Activated CD4-positive, alpha-beta T cell treated with anti-CD3 and anti-CD28 coated beads, Interleukin-2, amount 50 U/mL, for 4 hours (primary cell): ENCODE data around the gene CLDN24.
"Not testable (repeated sequence)": the region's sequence is repeated elsewhere in the genome, so short reads cannot be mapped to it uniquely, and the experiment has no call there.

Source experiments
- DNase-seq, 2 experiments: peaks; one replicate each; pipeline ENCODE4 v3.0.0-alpha.2; 2020

Gene CLDN24

DNA sequence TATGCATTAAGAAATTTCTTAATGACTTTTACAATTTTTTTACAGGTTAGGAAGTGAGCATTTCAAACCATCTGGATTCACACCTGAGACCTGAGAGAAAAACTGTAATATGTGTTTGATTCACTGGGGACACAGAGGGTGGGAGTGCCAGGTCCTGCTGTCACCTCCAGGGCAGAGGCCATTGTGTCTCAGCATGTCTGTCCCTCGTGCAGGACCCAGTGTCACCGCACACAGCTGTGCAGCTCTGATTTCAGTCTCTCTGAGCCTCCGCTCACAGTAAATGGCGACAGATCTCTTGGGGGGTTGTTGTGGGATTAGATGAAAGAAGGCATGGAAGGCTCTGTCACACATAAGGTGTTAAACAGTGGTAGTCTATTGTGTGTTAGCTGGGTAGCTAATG lies 23.0 kb upstream of the CLDN24 start:
- DNase-seq = no peak

- DNase-seq = no peak
Measured at GRCh38 chr4:183344523-183345255, 22.5 kb upstream of the CLDN24 start.

GRCh38 chr4:183343730-183344129 lies 21.5 kb upstream of the CLDN24 start:
- DNase-seq = no peak

GRCh38 chr4:183342541-183343533 lies 20.6 kb upstream of the CLDN24 start:
- DNase-seq = no peak

GRCh38 chr4:183337833-183338232 lies 15.6 kb upstream of the CLDN24 start:
- DNase-seq = no peak

- DNase-seq = no peak
Measured at GRCh38 chr4:183337349-183337748, 15.1 kb upstream of the CLDN24 start.

- DNase-seq = no peak
Measured at GRCh38 chr4:183335369-183335940, 13.2 kb upstream of the CLDN24 start.

GRCh38 chr4:183333983-183334382 lies 11.8 kb upstream of the CLDN24 start:
- no peak for DNase-seq

DNA sequence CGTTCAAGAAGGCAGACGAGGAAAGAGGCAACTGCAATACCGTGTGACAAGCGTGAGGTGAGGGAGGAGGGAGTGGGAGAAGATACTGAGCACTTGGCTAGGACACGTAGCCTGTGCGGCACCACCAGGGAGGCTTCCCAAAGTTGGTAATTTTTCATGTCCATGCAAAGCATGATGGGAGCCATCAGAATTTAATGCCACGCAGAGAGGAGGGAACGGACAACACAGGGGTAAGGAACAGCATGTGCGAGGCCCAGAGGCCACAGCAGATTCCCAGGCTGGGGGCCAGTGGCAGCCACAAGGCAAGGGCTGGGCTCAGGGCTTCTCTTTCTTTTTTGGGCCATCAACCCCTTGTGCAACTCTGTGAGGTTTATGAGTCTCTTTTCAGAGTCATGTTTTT lies 11.0 kb upstream of the CLDN24 start:
- DNase-seq = no peak

DNA sequence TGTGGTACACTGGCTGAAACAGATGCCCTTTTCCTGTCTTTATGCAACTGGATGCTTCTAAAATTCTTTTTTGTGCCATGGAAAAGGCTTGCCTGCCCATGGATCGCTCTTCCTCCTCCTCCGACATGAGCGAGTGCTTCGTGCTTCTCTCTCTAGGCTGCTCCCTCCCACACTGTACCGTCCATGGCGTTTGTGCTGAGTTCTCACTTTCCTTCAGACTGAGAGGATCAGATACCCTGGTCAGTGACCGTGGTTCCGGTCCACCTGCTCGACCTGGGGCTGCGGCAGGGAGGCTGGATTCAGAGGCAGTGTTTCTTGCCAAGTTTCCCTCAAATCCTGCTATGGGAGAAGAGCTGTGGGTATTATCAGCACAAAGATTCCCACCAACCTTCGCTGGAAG lies 10.2 kb upstream of the CLDN24 start:
- no peak for DNase-seq

- no peak for DNase-seq
Measured at GRCh38 chr4:183330841-183331240, 8.6 kb upstream of the CLDN24 start.

GRCh38 chr4:183329954-183330742 lies 7.9 kb upstream of the CLDN24 start:
- DNase-seq = no peak

GRCh38 chr4:183329244-183329643 lies 7.0 kb upstream of the CLDN24 start:
- no peak for DNase-seq

- no peak for DNase-seq
Measured at GRCh38 chr4:183328832-183329231, 6.6 kb upstream of the CLDN24 start.

DNA sequence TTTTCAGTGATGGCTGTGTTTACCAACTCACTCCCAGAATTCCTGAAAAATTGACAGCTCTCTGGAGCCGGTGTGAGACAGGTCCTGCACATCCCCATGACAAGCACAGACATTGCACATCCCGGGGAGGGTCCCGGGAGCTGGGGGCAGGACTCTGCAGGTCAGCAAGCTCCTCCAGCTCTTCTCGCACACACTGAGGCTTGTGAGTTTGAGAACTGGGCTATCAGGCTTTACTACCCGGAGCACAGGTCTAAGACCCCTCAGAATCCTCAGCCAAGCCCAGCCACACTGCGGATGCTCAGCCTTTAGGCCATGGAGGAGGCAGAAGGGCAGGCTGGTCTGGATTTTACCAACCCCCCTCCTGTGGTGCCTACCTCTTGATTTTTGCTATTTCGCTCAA lies 5.6 kb upstream of the CLDN24 start:
- DNase-seq = no peak

GRCh38 chr4:183326853-183327252 lies 4.6 kb upstream of the CLDN24 start:
- no peak for DNase-seq

DNA sequence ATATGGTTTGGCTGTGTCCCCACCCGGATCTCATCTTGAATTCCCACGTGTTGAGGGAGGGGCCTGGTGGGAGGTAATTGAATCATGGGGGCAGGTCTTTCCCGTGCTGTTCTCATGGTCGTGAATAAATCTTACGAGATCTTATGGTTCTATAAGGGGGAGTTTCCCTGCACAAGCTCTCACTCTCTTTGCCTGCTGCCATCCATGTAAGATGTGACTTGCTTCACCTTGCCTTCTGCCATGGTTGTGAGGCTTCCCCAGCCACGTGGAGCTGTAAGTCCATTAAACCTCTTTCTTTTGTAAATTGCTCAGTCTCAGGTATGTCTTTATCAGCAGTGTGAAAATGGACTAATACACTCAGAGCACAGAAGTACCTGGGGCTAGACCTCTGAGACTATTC lies 4.2 kb upstream of the CLDN24 start:
- not testable (repeated sequence) for DNase-seq

DNA sequence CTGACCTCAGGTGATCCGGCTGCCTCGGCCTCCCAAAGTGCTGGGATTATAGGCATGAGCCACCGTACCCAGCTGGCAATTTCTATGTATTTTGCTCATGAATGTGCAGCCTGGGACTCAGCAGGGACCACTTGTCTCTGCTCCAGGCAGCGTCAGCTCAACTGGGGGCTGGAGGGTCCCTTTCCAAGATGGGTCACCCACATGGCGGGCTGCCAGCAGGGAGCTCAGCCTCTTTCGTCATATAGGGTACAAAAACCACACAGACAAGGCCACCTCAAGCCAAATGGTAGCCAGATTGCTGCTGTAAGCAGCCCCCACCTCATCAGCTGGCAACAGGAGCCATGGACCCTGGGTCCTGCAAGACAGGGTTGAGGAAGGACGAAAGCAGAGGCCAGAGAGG lies 2.4 kb upstream of the CLDN24 start:
- no peak for DNase-seq

DNA sequence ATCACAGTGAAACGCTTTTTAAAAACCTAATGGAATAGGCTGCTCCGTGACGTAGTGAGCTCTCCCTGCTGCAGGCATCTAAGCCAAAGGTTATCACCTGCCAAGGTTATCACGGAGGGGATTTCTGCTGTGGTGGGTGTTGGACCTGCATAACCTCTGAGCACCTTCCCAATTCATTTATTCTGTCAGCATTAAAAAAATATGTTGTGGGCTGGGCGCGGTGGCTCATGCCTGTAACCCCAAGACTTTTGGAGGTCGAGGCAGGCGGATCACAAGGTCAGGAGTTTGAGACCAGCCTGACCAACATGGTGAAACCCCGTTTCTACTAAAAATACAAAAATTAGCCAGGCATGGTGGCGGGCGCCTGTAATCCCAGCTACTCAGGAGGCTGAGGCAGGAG lies 1.8 kb upstream of the CLDN24 start:
- DNase-seq = not testable (repeated sequence)

- no peak for DNase-seq
Measured at GRCh38 chr4:183323295-183323694, 1.1 kb upstream of the CLDN24 start.

DNA sequence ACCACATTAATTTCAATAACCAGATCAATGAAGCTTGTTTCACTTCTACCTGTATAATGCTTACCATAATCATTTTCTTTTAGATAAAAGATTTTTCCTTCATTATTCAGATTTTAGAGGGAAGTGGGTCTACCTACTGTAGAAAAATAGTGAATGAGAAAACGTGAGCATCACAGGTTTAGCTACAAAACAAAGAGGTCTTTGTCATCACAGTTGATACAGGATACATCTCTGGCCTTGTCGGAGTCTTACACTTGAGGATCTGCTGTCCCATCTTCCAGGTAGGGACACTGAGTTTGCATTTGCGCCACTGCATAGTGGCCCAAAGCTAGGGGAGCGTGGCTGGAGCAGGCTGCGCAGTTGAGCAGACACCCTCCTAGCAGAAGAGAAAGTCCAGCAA lies 710 bp downstream of the CLDN24 start:
- no peak for DNase-seq

GRCh38 chr4:183321079-183321478 lies 1.1 kb downstream of the CLDN24 start:
- DNase-seq = no peak
